Mucosa of descending colon (tissue), 3 donors: ENCODE results near the gene FGL2. TPM values are rescaled to one million over a fixed set of nuclear protein-coding genes. Genes with fewer than 3 reads are reported as not detected.

Source experiments
- ATAC-seq: fragments of 200-7000 bp; cut with Tn5 transposase; one replicate; pipeline ENCODE4 v1.9.1; 2020; ENCODE audit warnings: mild to moderate bottlenecking, moderate library complexity
- DNase-seq, 3 donors: peaks; one replicate each; pipeline ENCODE4 v3.0.0-alpha.2; 2020
- H3K36me3 ChIP-seq: fragments of 200-600 bp; one replicate; pipeline ENCODE4 v1.8.0; 2021; ENCODE audit warnings: low read depth, mild to moderate bottlenecking
- H3K4me1 ChIP-seq: fragments of 200-600 bp; one replicate; pipeline ENCODE4 v1.8.0; 2021; ENCODE audit warnings: low read depth, mild to moderate bottlenecking
- H3K4me3 ChIP-seq: fragments of 200-600 bp; one replicate; pipeline ENCODE4 v1.8.0; 2021; ENCODE audit warnings: mild to moderate bottlenecking
- H3K9me3 ChIP-seq: fragments of 200-600 bp; one replicate; pipeline ENCODE4 v1.8.0; 2021; ENCODE audit warnings: mild to moderate bottlenecking
- intact Hi-C, 2 donors: fragments of 100-400 bp; cut with DNase I in 1 of 2; cut with micrococcal nuclease in 1 of 2; formaldehyde crosslinking; loops; one replicate each; pipeline versions ENCODE4 v1.11.0 to v1.11.1; 2022; cut with DNase I, micrococcal nuclease
- total RNA-seq, 3 donors: library from RNA; stranded (reverse); fragmentation: NEBNext Ultra II Directional in 2 of 3; extraction: Animal tissue kit (Norgen Biotek cat#: 25700) in 2 of 3; gene quantifications; one replicate each; pipeline versions ENCODE4 v1.2.1 to v1.2.4, GENCODE V29; 2021 to 2023
- TF ChIP-seq, protein P1 (sequence below): fragments of 200-600 bp; IDR thresholded peaks from one replicate; pipeline ENCODE4 v1.8.0; 2022; ENCODE audit warnings: antibody characterized with exemption, mild to moderate bottlenecking
- donor health status: DM: no; HTN: no; CAD: no; lungs with moderate emphysema.
- donor health status: DM: no; HTN: no; CAD: no.
- donor health status: DM: no; HTN: yes; CAD: no.

FGL2 gene
- total RNA-seq, 3 donors from 2014 or later: 21.3 to 66.3 (median 60.2) TPM

DNA sequence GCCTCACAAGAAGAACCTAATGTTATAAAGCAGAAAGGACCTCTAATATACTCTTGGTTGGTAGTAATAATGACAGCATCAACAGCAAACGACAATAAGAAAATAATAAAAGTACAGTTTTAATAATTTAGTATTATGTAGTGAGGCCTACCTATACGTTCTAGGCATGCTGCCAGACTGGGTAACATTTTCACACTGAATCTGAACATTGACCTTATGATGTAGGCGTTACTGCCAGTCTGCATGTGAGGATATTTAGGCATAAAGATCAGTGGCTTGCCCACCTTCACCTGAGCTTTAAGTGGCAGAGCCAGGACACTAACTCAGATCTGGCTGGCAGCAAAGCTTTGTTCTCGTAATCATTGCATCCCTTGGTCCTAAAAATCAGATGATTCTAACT lies 2.5 kb downstream of the FGL2 start:
- H3K4me1 ChIP-seq: peaks cover 20% of the 10 kb centered on the region
- intact Hi-C loops: no loop called here
- TF ChIP-seq, protein P1, sequence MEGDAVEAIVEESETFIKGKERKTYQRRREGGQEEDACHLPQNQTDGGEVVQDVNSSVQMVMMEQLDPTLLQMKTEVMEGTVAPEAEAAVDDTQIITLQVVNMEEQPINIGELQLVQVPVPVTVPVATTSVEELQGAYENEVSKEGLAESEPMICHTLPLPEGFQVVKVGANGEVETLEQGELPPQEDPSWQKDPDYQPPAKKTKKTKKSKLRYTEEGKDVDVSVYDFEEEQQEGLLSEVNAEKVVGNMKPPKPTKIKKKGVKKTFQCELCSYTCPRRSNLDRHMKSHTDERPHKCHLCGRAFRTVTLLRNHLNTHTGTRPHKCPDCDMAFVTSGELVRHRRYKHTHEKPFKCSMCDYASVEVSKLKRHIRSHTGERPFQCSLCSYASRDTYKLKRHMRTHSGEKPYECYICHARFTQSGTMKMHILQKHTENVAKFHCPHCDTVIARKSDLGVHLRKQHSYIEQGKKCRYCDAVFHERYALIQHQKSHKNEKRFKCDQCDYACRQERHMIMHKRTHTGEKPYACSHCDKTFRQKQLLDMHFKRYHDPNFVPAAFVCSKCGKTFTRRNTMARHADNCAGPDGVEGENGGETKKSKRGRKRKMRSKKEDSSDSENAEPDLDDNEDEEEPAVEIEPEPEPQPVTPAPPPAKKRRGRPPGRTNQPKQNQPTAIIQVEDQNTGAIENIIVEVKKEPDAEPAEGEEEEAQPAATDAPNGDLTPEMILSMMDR: no peak
- no peak overlapping the region for H3K4me3 ChIP-seq
- H3K36me3 ChIP-seq: no peaks in the 10 kb centered on the region
- no peaks in the 10 kb centered on the region for H3K9me3 ChIP-seq
- peak; percentile 43 for ATAC-seq
- peak in 1 of 3 donors; percentile 72 for DNase-seq

DNA sequence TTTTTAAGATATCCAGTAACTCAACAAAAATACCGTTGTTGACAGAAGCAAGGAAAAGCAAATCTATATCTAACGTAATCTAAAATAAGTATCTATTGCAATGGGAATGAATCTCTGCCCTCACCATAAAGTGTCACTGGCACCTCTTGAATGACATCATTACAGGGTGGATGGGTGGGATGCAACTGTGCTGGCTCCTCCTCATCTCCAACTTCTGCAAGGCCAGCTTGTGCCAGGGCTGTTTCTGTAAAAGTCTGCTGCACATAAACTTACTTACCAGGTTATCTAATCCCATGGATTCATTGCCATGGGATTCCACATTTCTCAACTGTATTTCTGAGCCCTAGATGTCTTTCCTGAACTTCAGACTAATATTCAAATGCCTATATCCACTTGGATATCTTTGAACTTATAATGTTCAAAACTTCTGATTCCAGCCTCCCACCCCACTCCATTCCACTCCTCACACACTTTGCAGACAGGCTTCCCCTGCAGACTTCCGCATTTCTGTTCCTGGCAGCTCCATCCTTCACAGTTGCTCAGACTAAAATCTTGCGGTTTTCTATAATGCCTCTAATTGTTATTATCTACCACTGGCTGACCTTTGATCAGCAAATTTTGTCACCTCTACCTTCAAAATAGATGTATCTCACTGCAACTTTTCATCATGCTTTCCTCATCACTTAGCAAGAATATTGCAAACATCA lies 10.7 kb downstream of the FGL2 start:
- no peak overlapping the region for H3K4me3 ChIP-seq
- TF ChIP-seq, protein P1: no peak
- H3K9me3 ChIP-seq: no peaks in the 10 kb centered on the region
- no peaks in the 10 kb centered on the region for H3K36me3 ChIP-seq
- DNase-seq (no peak), ATAC-seq (peak; percentile 36)
- no peaks in the 10 kb centered on the region for H3K4me1 ChIP-seq
- intact Hi-C loops: no loop called here

DNA sequence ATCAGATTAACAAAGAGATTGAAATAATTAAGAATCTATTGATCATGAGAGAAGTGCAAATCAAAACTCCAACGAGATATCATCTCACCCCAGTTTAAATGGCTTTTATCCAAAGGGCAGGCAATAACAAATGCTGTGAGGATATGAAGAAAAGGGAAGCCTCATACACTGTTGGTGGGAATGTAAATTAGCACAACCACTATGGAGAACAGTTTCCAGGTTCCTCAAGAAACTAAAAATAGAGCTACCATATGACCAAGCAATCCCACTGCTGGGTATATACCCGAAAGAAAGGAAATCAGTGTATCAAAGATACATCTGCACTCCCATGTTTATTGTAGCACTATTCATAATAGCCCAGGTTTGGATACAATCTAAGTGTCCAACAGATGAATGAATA lies 13.8 kb downstream of the FGL2 start:
- peaks cover 3% of the 10 kb centered on the region for H3K4me1 ChIP-seq
- no peaks in the 10 kb centered on the region for H3K9me3 ChIP-seq
- no peak overlapping the region for H3K4me3 ChIP-seq
- TF ChIP-seq, protein P1: no peak
- ATAC-seq (no peak), DNase-seq (no peak)
- intact Hi-C loops: no loop called here
- no peaks in the 10 kb centered on the region for H3K36me3 ChIP-seq

DNA sequence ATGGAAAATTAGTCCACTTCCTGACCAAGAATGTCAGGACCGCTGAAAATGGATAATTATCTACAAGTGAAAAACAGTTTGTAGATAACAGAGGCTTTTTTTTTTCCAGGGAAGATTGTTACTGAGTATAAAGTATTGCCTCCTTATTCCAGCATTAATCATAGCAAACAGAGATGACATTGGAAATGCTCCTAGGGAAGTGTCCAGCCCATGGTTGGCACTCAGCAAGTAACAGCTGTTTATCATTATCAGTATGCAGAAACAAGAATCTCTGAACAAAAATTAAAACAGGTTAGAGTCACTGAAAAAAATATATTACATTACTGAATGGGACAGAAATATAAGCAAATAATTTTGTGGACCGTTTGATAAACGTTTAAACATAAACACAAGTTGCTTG lies 14.6 kb downstream of the FGL2 start:
- no peak overlapping the region for H3K4me3 ChIP-seq
- H3K4me1 ChIP-seq: peaks cover 3% of the 10 kb centered on the region
- H3K36me3 ChIP-seq: no peaks in the 10 kb centered on the region
- intact Hi-C loops: no loop called here
- DNase-seq: no peak
- no peak for ATAC-seq
- TF ChIP-seq, protein P1: no peak
- no peaks in the 10 kb centered on the region for H3K9me3 ChIP-seq

DNA sequence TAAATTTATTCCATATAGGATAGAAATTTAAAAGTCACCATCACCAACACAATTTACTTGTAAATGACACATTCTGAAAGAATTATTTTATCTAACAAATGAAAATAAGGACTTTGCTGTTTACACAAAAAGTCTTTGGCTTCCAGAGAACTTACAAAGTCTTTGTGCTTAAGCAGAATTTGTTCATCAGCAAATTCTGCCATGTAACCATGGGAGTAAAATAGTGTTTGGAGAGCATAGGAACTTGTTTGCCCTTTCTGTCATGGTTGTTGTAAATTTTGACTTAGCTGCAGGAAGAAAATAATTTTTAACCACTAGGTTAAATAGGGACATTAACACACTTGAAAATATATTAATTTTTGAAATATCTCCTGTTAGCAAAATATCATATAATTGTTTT lies 15.2 kb downstream of the FGL2 start:
- Histone ChIP-seq H3K9me3 (no peaks in the 10 kb centered on the region), H3K36me3 (no peaks in the 10 kb centered on the region), H3K4me1 (peaks cover 3% of the 10 kb centered on the region), H3K4me3 (no peak overlapping the region)
- intact Hi-C loops: no loop called here
- no peak for ATAC-seq
- TF ChIP-seq, protein P1: no peak
- no peak for DNase-seq
